ACHN (cell line): ENCODE results near the gene FBXL5.

Experiments
- DNase-seq: peaks from one replicate; pipeline ENCODE4 v3.0.0-alpha.2; 2015
- in situ Hi-C: cut with HindIII; loops from 2 replicates; pipeline ENCODE4 v1.10.0; 2017; ENCODE audit warnings: low sequenced_read_pairs, low pct_ligation_motif_present, low pct_unique_long_range_greater_than_20kb

Gene FBXL5

DNA sequence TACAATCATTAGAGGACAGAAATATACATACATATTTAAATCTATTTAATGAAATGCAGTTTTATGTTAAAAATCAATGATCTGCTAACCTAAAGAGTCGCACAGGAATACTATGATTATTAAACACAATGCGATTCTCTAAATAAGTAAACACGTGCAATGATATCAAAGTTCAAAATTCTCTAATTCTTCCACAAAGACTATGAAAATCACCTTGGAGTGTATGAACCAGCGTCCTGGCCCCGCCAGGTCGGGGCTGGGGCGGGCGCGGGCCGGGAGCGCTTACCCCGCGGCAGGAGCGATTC lies 25.9 kb upstream of the FBXL5 start:
- in situ Hi-C loops: no loop called here
- no peak for DNase-seq

GRCh38 chr4:15677507-15677988 lies 22.4 kb upstream of the FBXL5 start:
- in situ Hi-C loops: no loop called here
- DNase-seq: peak; percentile 91

GRCh38 chr4:15676899-15677298 lies 21.7 kb upstream of the FBXL5 start:
- in situ Hi-C loops: no loop called here
- DNase-seq: no peak

- in situ Hi-C loops: no loop called here
- DNase-seq: no peak
Observed at GRCh38 chr4:15676039-15676438, 20.9 kb upstream of the FBXL5 start.

DNA sequence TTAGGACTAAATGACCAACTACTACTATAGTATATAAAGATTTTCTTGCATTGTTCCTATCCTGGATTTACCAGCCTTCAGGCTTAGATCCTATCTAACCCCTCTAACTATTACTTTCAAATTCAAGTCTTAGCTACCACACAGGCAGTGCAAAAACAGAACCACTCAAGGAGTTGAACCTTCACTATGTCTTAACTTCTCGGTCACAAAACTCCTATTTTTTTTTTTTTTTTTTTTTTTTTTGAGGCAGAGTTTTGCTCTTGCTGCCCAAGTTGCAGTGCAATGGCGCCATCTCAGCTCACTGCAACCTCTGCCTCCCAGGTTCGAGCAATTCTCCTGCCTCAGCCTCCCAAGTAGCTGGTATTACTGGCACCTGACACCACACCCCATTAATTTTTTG lies 20.2 kb upstream of the FBXL5 start:
- in situ Hi-C loops: no loop called here
- no peak for DNase-seq

GRCh38 chr4:15674926-15675325 lies 19.8 kb upstream of the FBXL5 start:
- no peak for DNase-seq
- in situ Hi-C loops: no loop called here

DNA sequence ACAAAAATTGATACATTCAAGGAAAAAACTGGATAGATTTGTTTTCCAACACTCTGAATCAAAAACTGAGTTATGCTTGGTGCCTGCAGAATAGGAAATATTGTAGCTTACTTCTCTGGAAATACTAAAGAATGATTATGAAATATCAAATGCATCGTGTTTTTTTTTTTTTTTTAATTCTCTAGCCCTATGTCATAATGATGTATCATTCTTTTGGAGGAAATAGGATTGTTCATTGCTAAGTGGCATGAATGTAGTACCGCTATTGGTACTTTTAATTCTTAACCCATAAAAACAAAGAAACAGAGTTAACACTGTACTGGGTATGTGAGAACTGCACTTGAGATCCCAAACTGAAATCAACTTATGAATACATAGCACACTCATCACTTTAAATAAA lies 18.9 kb upstream of the FBXL5 start:
- no peak for DNase-seq
- in situ Hi-C loops: no loop called here

DNA sequence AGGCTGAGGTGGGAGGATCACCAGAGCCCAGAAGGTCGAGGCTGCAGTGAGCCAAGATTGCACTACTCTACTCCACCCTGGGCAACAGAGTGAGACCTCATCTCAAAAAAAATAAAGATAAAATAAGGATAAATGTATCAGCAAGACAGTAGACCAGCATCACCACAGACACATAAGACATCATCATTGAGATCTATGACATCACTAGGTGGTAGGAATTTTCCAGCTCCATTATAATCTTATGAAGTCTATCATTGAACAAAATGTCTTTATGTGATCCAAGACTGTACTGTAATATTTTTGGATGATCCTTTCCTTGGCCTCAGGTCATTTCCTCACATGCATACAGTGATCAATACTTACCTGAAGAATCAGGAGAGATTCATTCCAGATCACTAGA lies 18.2 kb upstream of the FBXL5 start:
- DNase-seq: no peak
- in situ Hi-C loops: no loop called here

DNA sequence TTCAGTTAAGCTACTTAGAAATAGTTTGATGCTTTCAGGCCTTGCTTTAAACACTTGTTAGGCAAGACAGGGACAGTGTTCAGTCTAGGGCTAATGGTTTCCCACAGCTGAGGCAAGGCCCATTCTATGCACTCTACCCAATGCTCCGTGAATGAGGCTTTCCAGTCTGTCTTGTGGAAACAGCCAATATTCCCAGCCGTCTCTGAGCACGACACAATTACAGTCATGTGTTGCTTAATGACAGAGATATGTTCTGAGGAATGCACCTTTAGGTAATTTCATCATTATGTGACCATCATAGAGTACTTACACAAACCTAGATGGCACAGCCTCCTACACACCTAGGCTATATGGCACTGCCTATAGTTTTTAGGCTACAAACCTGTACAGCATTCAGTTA lies 16.9 kb upstream of the FBXL5 start:
- in situ Hi-C loops: no loop called here
- DNase-seq: no peak

GRCh38 chr4:15670576-15670975 lies 15.4 kb upstream of the FBXL5 start:
- in situ Hi-C loops: no loop called here

GRCh38 chr4:15668566-15669435 lies 13.6 kb upstream of the FBXL5 start:
- DNase-seq: no peak
- in situ Hi-C loops: no loop called here

More at GRCh38 chr4:15670576-15670975, 15.4 kb upstream of the FBXL5 start:
- no peak for DNase-seq

DNA sequence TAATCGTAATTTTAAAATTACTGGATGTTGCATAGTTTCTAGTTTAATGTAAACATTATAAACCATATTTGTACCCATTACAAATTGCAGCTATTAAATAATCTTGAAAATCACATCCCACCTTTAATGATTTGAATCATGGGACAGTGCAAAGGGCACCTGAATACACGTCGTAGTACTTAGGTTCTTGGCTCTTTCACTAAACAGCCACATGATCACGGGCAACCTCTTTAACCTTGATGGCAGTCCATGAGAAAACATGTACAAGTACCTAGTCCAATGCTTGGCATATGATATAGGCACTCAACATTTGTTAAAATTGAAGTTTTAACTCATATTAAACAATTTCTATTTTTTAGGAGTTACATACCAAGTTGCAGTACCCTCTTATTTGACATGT lies 11.8 kb upstream of the FBXL5 start:
- DNase-seq: no peak
- in situ Hi-C loops: no loop called here

GRCh38 chr4:15665753-15666365 lies 10.7 kb upstream of the FBXL5 start:
- in situ Hi-C loops: no loop called here
- no peak for DNase-seq

DNA sequence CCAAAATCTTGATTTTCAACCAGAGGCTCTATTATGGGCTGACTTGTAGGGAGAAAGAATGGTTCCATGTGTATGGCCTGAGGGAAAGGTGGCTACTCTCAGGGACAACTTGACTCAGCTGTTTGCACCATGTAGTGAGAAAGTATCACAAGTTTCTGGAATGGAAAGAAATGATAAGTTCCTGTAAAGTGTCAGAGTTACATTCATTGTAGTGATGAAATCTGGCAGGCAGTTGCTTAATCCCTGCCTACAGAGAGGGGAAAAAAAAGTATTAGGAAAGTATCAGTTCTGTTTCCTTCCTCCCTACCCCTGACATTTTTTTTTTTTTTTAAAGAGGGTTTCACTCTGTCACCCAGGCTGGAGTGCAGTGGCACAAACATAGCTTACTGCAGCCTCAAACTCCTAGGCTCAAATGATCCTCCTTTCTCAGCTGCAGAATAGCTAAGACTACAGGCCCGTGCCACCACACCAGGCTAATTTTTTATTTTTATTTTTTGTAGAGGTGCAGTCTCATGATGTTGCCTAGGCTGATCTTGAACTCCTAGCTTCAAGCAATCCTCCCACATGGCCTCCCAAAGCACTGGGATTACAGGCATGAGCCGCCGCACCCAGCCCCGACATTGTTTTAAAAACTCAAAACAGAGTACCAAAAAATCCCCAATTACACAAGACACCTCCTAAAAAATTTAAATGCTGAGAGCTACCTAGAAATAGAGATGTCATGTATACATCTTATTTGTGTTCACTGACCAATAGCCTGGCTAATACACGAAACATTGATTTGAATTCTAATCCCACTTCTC lies 4.8 kb upstream of the FBXL5 start:
- in situ Hi-C loops: no loop called here
- DNase-seq: no peak

- in situ Hi-C loops: no loop called here
- DNase-seq: no peak
Observed at GRCh38 chr4:15658781-15659180, 3.6 kb upstream of the FBXL5 start.

DNA sequence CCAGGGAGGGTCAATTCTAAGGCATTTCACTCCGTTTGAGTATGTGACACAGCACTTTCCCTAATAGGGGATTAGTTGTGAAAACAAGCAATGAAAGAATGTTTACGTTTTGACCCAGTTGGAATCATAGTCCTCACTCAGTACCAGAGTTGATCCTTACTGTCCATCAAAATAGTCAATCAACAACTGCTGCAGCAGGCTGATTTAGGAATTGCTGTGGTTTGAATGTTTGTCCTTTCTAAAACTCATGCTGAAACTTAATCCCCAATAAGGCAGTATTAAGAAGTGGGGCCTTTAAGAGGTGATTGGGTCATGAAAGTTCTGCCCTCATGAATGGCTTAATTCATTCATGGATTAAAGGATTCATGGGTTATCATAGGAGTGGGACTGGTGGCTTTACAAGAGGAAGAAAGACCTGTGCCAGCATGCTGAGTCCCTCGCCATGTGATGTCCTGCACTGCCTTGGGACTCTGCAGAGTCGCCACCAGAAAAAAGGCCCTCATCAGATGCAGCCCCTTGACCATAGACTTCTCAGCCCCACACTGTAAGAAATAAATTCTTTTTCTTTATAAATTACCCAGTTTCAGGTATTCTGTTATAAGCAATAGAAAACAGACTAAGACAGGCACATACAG lies 3.1 kb upstream of the FBXL5 start:
- in situ Hi-C loops: no loop called here
- DNase-seq: no peak

DNA sequence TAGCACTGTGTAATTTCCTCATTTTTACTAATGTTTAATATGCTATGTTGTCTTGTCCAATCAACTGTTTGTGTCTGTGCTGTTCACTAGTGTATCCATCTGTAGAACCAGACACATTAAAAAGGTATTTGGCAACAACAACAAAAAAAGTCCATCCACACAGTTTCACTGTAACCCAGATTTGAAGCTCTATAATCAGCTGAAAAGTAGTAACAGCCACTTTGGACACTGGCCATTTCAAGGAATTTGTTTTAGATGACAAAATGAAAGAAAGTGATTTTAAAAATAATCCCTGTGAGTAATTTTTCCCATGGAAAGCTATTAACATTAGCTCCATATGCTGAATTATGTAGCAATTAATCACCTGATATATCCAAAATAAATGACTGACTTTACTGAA lies 2.2 kb upstream of the FBXL5 start:
- in situ Hi-C loops: no loop called here
- DNase-seq: no peak

DNA sequence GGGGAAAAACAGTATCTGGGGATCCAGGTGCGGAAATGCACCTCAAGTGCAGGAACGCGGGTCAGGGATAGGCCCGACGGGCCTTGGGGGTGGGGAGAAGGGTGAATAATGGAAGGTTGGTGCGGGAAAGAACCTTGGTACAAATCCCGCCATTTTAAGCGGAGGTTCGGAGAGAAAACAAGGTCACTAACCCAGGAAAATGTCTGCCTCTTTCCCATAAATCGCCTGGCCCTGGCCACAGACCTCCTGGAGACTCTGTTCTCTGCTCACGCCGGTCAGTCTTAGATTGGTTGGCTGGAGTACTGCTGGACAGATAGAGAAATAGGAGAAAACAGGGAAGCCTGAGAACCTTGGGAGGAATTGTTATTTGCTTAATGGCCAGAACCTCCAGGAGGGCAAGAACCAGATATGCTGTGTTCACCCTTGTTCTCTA lies 897 bp upstream of the FBXL5 start:
- DNase-seq: no peak
- in situ Hi-C loops: no loop called here

DNA sequence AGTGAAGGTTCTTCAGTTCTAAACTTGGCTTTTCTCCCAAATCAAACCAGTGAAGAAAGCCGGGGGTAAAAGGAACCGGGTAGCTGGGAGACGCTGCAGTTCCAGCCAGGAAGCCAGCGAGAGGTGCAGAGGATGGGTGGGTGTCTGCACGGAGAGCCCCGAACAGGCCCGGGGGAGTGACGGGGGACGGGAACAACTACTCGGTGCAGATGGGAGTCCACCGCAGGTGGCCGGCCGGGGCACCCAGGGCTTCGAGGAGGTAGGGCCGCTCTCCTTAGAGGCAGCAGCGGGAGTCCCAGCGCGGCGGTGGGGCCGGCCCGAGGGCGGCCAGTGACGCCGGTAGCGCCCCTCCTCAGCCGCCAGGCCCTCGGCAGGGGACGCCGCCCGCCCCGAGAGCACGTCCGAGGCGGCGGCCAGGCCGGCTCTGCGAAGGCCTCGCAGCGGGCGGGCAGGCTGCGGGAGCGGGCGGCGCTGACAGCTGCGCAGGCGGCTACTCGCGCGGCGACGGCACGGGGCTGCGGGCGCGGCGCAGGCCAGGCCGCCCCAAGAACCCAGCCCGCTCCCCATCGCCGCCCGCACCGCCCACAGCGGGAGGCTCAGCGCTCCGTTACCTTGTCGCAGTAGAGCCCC lies 449 bp downstream of the FBXL5 start:
- peak; percentile 42 for DNase-seq
- in situ Hi-C loops: no loop called here
